ENCODE data around the gene LRRC18. TPM values are rescaled to one million over a fixed set of nuclear protein-coding genes. Genes with fewer than 3 reads are reported as not detected.
A peak's percentile ranks its signal among the peaks of the same experiment; 100 is the strongest.

The LRRC18 gene
- not detected for polyA plus RNA-seq

DNA sequence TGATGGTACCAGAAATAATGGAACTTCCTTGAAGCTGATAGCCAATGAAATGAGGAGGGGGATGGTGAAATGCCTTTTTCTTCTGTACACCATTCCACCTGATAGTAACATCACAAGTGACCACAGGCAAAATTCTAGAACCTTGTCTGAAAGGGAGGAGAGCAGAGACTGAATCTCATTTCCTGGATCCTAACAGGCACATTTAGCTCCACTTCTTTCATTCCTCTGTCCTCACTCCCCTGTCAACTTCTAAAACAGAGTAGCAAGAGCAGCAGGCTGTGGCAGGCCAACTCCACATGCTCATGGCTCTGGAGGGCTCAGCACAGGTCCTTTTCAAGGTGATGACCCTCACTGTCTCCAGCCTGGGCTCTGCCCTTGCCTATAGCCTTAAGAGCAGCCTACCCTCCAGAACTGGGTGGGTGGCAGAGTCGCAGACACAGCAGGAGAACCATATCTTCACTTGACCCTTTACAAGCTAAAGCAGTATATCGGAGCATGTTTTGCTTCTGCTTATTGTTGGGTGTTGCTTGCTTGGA is at the start of gene LRRC18:
LRRC18 (minus strand) TSS at position 51 of the 536 bp plus-strand sequence. CDS start 25,685 bp downstream, outside the sequence.
- Mint-ChIP-seq H3K36me3 (no peaks in the 10 kb centered on the region), H3K27me3 (ENCODE audit: low read depth in 3 of 3) (peaks cover 0 to 4% (median 0%) of the 10 kb centered on the region in 3 donors), H3K4me1 (no peaks in the 10 kb centered on the region), H3K4me3 (no peak within 1 kb of the TSS), H3K9me3 (no peaks in the 10 kb centered on the region), H3K27ac (no peak within 1 kb of the TSS)
- DNase-seq: no peak

DNA sequence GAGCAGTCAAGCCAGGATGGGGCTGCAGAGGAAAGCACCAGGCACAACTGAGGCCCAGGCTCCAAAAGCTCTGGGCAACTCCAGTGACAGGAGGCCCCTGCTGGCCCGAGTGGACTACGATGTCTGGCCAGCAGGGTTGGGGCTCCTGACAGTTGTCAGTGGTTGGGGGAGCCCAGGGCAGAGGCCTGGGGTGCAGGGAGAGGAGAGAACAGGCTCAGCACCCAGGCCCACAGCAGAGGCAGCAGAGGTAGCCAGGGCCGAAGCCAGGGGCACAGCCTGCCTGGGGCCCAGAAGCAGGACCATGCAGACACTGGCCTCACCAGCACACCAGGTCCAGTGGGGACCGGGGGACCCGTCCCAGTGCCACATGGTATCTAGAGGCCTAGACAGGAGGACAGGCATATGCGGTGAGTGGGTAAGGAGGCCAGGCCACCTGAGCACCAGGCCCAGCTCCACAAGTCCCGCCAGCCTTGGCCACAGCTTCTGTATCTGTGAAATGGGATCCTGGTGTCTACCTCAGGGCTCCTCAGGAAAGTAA is 46.0 kb upstream of the LRRC18 start:
- peaks cover 0 to 1% (median 0%) of the 10 kb centered on the region in 3 donors for H3K27me3 Mint-ChIP-seq (ENCODE audit: low read depth in 3 of 3)
- no peaks in the 10 kb centered on the region for H3K9me3 Mint-ChIP-seq
- H3K36me3 Mint-ChIP-seq: no peaks in the 10 kb centered on the region
- no peak for DNase-seq
- H3K4me1 Mint-ChIP-seq: no peaks in the 10 kb centered on the region
- H3K4me3 Mint-ChIP-seq: no peak overlapping the region
- H3K27ac Mint-ChIP-seq: no peak overlapping the region

DNA sequence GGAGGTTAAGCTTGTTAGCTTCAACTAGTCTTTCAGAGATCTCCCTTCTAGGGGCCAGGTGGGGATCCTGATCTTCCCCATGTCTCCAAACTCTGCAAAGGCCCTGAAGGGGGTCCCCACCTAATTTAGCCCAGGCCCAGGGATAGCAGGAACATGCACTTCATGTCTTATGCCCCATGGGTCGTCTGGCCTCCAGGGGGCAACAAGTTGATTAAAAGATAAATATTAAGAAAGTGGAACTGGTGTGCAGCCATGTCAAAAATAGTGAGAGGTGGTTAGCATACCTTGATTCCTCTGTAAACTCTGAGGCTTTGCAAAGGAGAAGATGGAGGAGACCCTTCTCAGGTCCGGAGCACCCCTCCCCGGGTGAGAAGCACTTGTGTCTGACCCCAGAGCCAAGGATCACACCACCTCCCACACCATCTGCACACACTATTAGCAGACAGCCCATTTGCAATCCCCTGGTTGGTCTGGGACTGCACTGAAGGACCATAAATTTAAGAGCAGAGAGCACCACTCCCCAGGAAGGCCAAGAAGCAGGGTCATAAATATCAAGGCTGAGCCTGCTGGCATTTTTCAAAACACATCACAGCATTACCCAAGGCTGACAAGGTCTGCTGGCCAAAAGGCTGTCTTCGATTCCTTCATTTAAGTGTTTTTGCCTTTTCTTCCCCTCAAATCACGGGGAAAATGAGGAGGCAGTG is 44.2 kb upstream of the LRRC18 start:
- no peak for DNase-seq
- peaks cover 0 to 1% (median 0%) of the 10 kb centered on the region in 3 donors for H3K27me3 Mint-ChIP-seq (ENCODE audit: low read depth in 3 of 3)
- H3K4me1 Mint-ChIP-seq: no peaks in the 10 kb centered on the region
- no peaks in the 10 kb centered on the region for H3K36me3 Mint-ChIP-seq
- H3K9me3 Mint-ChIP-seq: no peaks in the 10 kb centered on the region
- H3K4me3 Mint-ChIP-seq: no peak overlapping the region
- H3K27ac Mint-ChIP-seq: no peak overlapping the region

DNA sequence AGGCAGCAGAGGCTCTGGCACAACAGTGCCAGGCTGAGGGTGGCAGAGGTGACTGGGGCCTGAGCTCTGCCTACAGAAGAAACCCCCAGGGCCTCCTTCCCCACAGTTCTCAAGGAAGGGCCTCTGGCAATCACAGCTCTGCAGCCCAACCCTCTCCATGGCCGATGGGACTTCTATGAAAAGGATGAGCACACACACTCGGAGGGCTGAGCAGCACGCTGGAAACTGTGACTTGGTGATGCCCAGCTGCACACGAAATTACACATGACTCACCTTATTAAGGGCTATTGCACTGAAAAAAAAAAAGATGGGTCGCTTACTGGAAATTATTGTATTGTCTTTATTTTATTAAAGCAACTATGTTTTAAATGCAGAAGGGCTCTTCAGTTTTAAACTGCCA is 42.9 kb upstream of the LRRC18 start:
- Mint-ChIP-seq H3K4me3 (no peak overlapping the region), H3K27ac (no peak overlapping the region), H3K27me3 (ENCODE audit: low read depth in 3 of 3) (peaks cover 0 to 1% (median 0%) of the 10 kb centered on the region in 3 donors), H3K4me1 (no peaks in the 10 kb centered on the region), H3K36me3 (no peaks in the 10 kb centered on the region), H3K9me3 (no peaks in the 10 kb centered on the region)
- no peak for DNase-seq

DNA sequence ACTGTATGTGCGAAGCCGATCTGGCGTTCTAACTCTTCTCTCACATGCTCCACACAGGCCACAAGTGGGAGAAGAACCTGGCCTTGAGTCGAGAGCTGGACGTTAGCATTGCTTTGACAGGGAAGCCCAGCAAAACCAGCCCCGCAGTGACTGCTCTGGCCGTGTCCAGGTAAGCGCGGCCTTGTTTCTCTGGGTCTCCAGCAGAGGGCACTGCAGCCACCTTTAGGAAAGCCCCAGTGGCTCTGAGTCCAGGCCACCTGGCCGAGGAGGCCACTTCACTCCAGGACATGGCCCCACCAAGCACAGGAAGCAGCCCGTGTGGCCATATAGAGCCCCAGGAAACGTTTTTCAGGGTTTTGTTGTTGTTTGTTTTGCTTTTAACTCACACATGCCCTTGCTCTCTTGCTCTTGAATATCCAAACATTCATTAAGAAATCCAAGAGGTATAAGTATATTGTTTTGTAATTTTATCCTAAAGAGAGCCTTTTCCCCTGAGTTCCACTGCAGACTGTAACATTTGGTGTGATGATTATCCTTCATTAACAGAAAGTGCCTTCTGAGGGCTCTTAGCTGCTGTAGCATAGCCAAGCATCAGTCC is 41.8 kb upstream of the LRRC18 start:
- Mint-ChIP-seq H3K4me1 (no peaks in the 10 kb centered on the region), H3K27me3 (ENCODE audit: low read depth in 3 of 3) (no peaks in the 10 kb centered on the region), H3K4me3 (no peak overlapping the region), H3K9me3 (no peaks in the 10 kb centered on the region), H3K36me3 (no peaks in the 10 kb centered on the region), H3K27ac (no peak overlapping the region)
- peak; percentile 39 to 46 (median 44) for DNase-seq

DNA sequence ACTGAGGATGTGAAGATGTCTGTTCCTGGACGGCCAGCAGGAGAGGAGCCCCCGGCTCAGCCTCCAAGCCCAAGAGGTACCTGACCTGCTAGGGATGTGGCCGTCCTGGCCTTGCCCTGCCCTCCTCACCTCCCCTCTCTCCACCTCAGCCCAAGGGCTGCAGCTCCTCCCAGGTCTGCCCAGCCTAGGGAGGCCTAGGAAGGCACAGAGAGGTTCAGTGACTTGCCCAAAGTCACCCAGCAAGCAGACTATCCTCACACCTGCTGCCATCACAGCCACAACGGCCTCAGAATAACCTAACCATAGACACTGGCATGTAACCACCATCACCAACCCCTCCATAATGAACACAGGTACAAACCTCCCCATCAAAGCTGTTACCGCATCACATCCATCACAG is 38.7 kb upstream of the LRRC18 start:
- Mint-ChIP-seq H3K27ac (no peak overlapping the region), H3K27me3 (ENCODE audit: low read depth in 3 of 3) (peaks cover 0 to 7% (median 0%) of the 10 kb centered on the region in 3 donors), H3K36me3 (no peaks in the 10 kb centered on the region), H3K9me3 (no peaks in the 10 kb centered on the region), H3K4me3 (no peak overlapping the region), H3K4me1 (no peaks in the 10 kb centered on the region)
- DNase-seq: no peak

DNA sequence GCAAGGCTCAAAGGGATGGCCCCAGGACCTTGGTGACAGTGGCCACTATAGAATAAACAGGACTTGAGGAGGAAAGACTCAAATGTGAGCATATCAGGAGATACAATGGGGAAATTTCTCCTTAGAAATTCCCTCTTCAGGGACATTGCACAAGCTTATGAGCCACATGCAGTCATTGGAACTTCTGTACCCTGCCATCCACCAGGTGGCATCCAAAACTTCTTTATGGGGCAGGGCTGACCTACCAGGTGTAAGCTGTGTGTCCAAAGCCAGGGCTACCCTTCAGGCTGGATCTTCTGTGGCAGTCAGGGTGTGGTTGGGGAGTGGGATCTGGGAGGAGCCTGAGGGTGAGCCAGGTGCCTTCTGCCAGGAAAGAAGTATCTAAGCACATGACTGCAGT is 36.6 kb upstream of the LRRC18 start:
- H3K27ac Mint-ChIP-seq: no peak overlapping the region
- no peak for DNase-seq
- H3K36me3 Mint-ChIP-seq: no peaks in the 10 kb centered on the region
- H3K4me1 Mint-ChIP-seq: no peaks in the 10 kb centered on the region
- H3K9me3 Mint-ChIP-seq: no peaks in the 10 kb centered on the region
- peaks cover 0 to 9% (median 3%) of the 10 kb centered on the region in 3 donors for H3K27me3 Mint-ChIP-seq (ENCODE audit: low read depth in 3 of 3)
- H3K4me3 Mint-ChIP-seq: no peak overlapping the region

DNA sequence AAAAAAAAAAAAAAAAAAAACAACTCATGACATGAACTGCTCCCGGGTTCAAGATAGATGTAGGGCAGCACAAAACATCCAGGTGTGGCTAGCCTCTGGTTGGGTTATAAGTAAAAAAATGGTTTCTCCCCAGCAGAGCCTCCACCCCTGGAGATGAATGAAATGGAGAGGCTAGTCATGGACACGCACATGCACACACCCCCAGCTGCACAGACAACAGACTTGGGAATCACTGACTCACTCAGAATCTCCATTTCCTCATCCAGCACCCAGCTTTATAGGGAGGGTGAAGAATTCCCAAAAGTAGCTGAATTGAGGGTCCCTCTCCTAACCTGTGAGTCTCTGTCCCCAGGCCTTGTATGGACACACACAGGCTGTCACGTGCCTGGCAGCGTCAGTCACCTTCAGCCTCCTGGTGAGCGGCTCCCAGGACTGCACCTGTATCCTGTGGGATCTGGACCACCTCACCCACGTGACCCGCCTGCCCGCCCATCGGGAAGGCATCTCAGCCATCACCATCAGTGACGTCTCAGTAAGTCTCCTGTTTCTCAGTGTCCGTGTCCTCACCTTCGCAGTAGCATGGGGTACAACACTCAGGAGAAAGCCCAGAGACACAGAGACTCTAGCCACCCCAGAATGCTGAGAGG is 35.0 kb upstream of the LRRC18 start:
- Mint-ChIP-seq H3K9me3 (no peaks in the 10 kb centered on the region), H3K36me3 (no peaks in the 10 kb centered on the region), H3K27me3 (ENCODE audit: low read depth in 3 of 3) (peaks cover 0 to 9% (median 3%) of the 10 kb centered on the region in 3 donors), H3K27ac (no peak overlapping the region), H3K4me3 (no peak overlapping the region), H3K4me1 (no peaks in the 10 kb centered on the region)
- no peak for DNase-seq

DNA sequence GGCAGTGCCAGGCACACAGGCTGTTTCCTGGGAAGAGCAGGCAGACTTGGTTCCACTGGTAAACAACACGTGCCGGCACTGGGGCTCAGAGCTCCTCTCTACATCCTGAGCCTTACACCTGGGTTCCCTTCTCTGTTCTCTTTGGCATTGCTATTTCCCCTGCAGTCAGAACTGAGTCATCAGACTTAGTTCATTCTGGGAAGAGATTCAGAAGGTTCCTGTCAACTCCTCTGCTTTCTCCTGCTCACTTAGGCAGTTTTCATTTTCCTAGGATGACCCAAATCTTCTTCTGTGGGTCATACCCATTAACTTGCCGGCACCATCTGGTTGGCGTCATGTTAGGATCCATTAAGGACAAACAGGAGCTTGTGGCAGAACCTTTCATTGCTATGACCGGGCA is 33.4 kb upstream of the LRRC18 start:
- Mint-ChIP-seq H3K9me3 (no peaks in the 10 kb centered on the region), H3K4me3 (no peak overlapping the region), H3K36me3 (no peaks in the 10 kb centered on the region), H3K27ac (no peak overlapping the region), H3K27me3 (ENCODE audit: low read depth in 3 of 3) (peaks cover 0 to 9% (median 3%) of the 10 kb centered on the region in 3 donors), H3K4me1 (no peaks in the 10 kb centered on the region)
- no peak for DNase-seq

DNA sequence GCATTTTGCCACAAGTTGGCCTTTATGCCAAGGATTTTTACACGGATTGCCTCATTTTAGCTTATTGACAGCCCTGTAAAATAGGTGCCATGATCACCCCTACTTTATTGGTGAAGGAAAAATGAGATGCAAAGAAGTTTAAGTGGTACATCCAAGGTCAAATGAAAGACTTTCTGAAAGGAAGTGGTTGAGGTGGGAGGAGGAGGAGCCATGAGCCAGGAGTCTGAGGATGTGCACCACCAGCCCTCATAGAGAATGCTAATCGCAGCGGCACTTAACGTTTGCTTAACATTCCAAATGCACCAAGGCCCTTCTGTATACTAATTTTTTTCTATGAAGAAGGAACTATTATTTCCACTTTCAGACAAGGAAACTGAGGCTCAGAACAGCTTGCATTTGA is 31.0 kb upstream of the LRRC18 start:
- Mint-ChIP-seq H3K27me3 (ENCODE audit: low read depth in 3 of 3) (peaks cover 0 to 6% (median 3%) of the 10 kb centered on the region in 3 donors), H3K4me3 (no peak overlapping the region), H3K4me1 (no peaks in the 10 kb centered on the region), H3K9me3 (no peaks in the 10 kb centered on the region), H3K36me3 (no peaks in the 10 kb centered on the region), H3K27ac (no peak overlapping the region)
- no peak for DNase-seq

DNA sequence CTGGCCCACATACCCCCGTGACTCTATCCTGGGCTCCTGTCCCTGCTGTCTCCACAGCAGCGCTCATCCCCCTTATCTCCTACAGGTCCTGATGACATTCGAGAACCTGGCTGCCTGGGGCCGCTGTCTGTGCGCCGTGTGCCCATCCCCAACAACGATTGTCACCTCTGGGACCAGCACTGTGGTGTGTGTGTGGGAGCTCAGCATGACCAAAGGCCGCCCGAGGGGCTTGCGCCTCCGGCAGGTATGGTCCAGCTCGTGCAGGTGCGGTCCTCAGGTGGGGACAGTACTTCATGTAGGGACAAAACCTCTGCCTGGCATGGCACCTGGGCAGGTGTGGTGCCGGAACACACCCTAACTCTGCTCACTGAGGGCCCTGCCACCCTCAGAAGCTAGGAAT is 30.4 kb upstream of the LRRC18 start:
- Mint-ChIP-seq H3K4me1 (no peaks in the 10 kb centered on the region), H3K9me3 (no peaks in the 10 kb centered on the region), H3K27ac (no peak overlapping the region), H3K4me3 (no peak overlapping the region), H3K36me3 (no peaks in the 10 kb centered on the region), H3K27me3 (ENCODE audit: low read depth in 3 of 3) (peaks cover 0 to 4% (median 3%) of the 10 kb centered on the region in 3 donors)
- no peak for DNase-seq

DNA sequence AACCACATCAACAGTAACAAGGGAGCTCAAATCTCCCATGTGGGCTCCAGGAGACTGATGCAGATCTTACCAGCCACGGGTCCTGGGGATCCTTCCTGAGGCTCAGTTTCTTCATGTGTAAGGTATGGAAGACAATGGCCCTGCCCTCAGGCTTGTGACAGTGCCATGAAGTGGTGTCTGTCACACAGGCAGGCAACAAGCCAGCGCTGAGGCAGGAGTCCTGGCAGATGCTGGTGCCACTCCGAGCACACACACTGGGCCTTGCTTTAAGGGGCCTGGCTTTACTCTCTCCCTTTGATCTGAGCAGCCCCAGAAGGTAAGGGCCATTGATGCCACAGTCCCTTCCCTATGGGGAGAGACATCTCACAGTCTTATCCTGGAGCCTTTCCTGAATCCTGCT is 28.4 kb upstream of the LRRC18 start:
- H3K36me3 Mint-ChIP-seq: no peaks in the 10 kb centered on the region
- H3K4me3 Mint-ChIP-seq: no peak overlapping the region
- H3K9me3 Mint-ChIP-seq: no peaks in the 10 kb centered on the region
- DNase-seq: no peak
- no peaks in the 10 kb centered on the region for H3K4me1 Mint-ChIP-seq
- peaks cover 0 to 3% (median 3%) of the 10 kb centered on the region in 3 donors for H3K27me3 Mint-ChIP-seq (ENCODE audit: low read depth in 3 of 3)
- no peak overlapping the region for H3K27ac Mint-ChIP-seq

DNA sequence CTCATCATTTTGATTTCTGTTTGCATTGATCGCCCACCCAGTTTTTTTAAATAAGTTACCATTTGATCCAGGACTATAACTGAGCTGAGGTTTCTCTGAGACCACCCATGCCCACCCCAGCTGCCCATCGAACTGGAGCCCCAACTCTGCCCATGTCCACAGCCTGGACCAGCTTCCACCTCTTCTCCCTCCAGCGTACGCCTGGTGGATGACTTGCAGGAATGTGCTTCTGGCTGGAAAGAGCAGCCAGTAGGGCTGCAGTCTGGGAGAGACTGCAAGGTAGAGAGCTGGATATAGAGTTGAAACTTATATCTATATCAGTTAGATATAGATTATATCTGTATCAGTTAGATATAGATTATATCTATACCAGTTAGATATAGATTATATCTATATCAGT is 25.8 kb upstream of the LRRC18 start:
- Mint-ChIP-seq H3K9me3 (no peaks in the 10 kb centered on the region), H3K4me3 (no peak overlapping the region), H3K27me3 (ENCODE audit: low read depth in 3 of 3) (peaks cover 0 to 1% (median 0%) of the 10 kb centered on the region in 3 donors), H3K27ac (no peak overlapping the region), H3K4me1 (no peaks in the 10 kb centered on the region), H3K36me3 (no peaks in the 10 kb centered on the region)
- DNase-seq: no peak

DNA sequence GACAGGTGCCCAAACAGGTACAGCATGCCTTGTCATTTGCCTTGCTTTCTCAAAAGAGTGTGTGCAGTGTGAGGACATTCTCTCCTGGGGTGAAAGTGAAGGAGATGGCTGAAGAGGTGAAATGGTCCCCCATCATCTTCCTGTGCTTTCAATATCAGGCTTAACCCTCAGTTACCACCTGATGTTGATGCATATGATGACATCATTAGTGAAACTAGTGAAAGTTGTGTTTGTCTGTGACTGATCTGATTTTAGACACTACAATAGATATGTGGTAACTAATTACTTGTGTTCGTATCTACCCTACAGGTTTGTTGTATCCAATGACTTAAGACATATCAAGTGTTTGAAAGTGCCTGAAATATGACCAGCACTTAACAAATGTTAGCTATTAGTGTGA is 24.4 kb upstream of the LRRC18 start:
- H3K27ac Mint-ChIP-seq: no peak overlapping the region
- H3K27me3 Mint-ChIP-seq (ENCODE audit: low read depth in 3 of 3): peaks cover 0 to 1% (median 0%) of the 10 kb centered on the region in 3 donors
- no peak overlapping the region for H3K4me3 Mint-ChIP-seq
- no peaks in the 10 kb centered on the region for H3K36me3 Mint-ChIP-seq
- no peaks in the 10 kb centered on the region for H3K9me3 Mint-ChIP-seq
- no peaks in the 10 kb centered on the region for H3K4me1 Mint-ChIP-seq
- DNase-seq: no peak

Data from immature natural killer cell (primary cell).